Psoas muscle (tissue), 8 donors: ENCODE results near the gene FMOD. TPM values are rescaled to one million over a fixed set of nuclear protein-coding genes. Genes with fewer than 3 reads are reported as not detected.

Experiments used
- ATAC-seq, 4 donors: fragments of 200-7000 bp; cut with Tn5 transposase; one replicate each; pipeline ENCODE4 v1.9.1; 2020; ENCODE audit warnings: moderate library complexity in 3 of 4, mild to moderate bottlenecking in 2 of 4
- DNase-seq, 2 donors: peaks; one replicate each; pipeline ENCODE4 v3.0.0-alpha.2; 2020
- H3K27ac ChIP-seq: fragments of 200-600 bp; one replicate; pipeline ENCODE4 v1.8.0; 2022
- H3K27me3 ChIP-seq, 3 donors: fragments of 200-600 bp in 1 of 3; one replicate each; pipeline versions ENCODE4 v1.6.1 to v1.8.0; 2013 to 2022; ENCODE audit warnings: low read length in 2 of 3, mild to moderate bottlenecking in 2 of 3, moderate library complexity in 1 of 3; ENCODE audit not compliant: insufficient read depth in 3 of 3
- H3K36me3 ChIP-seq, 2 donors: fragments of 200-600 bp in 1 of 2; one replicate each; pipeline versions ENCODE4 v1.6.1 to v1.8.0; 2013 to 2022; ENCODE audit warnings: low read depth in 1 of 2, mild to moderate bottlenecking in 1 of 2, moderate library complexity in 1 of 2; ENCODE audit not compliant: insufficient read depth in 1 of 2
- H3K4me1 ChIP-seq: fragments of 200-600 bp; one replicate; pipeline ENCODE4 v1.8.0; 2022
- H3K4me3 ChIP-seq: fragments of 200-600 bp; one replicate; pipeline ENCODE4 v1.8.0; 2022; ENCODE audit warnings: mild to moderate bottlenecking
- H3K9me3 ChIP-seq: fragments of 200-600 bp; one replicate; pipeline ENCODE4 v1.8.0; 2022
- CTCF ChIP-seq: fragments of 200-600 bp; IDR thresholded peaks from one replicate; pipeline ENCODE4 v1.8.0; 2022; ENCODE audit warnings: antibody characterized with exemption
- WGBS, 3 donors: extraction: QIAGEN DNeasy Blood & Tissue Kit; methylation state at CpG; one replicate each; pipeline versions ENCODE4 v1.1.6 to v1.1.7; 2013; 5-methylcytosine and 5-hydroxymethylcytosine counted together
- intact Hi-C, 2 donors: fragments of 100-400 bp; cut with DNase I; formaldehyde crosslinking; loops; one replicate each; pipeline versions ENCODE4 v1.11.0 to v1.14.2; 2022
- polyA plus RNA-seq, 3 donors: library from polyadenylated mRNA; stranded (reverse); fragments of 200-250 nt; gene quantifications; one replicate each; pipeline ENCODE4 v1.2.3, GENCODE V29; 2013
- total RNA-seq, 4 donors: library from RNA; stranded (reverse); fragmentation: NEBNext Ultra II Directional in 2 of 4; extraction: Animal tissue kit (Norgen Biotek cat#: 25700) in 2 of 4; gene quantifications; one replicate each; pipeline versions ENCODE4 v1.2.1 to v1.2.4, GENCODE V29; 2021 to 2023
- donor health status: healthy with polysubstance abuse.
- donor health status: DM: no; HTN: no; CAD: no; lungs with moderate emphysema.
- donor health status: Bipolar disorder and iron deficiency.
- donor health status: healthy.
- donor health status: DM: yes; HTN: yes; CAD: no.
- donor health status: DM: no; HTN: no; CAD: no.
- donor health status: DM: no; HTN: no; CAD: no.
- donor health status: DM: yes; HTN: yes; CAD: no.

The FMOD gene
- total and polyA plus RNA-seq, 7 donors, result 3.0 to 9.6 (median 4.6) TPM

GRCh38 chr1:203388683-203389082 lies 37.8 kb upstream of the FMOD start:
- H3K9me3 ChIP-seq, result no peaks in the 10 kb centered on the region
- 74 to 79% (median 78%) methylated on average over 3 of the region's 3 CpGs for WGBS, 3 donors
- no peak overlapping the region for H3K4me3 ChIP-seq
- DNase-seq, result no peak
- no peak for TF ChIP-seq CTCF
- no peaks in the 10 kb centered on the region for H3K36me3 ChIP-seq
- peaks cover 0 to 2% (median 0%) of the 10 kb centered on the region in 3 donors for H3K27me3 ChIP-seq
- H3K27ac ChIP-seq, result no peak overlapping the region
- no peak for ATAC-seq
- intact Hi-C loops, result no loop called here
- H3K4me1 ChIP-seq, result no peaks in the 10 kb centered on the region

GRCh38 chr1:203382026-203382425 lies 31.1 kb upstream of the FMOD start:
- intact Hi-C loops, result no loop called here
- H3K27me3 ChIP-seq, result peaks cover 0 to 3% (median 0%) of the 10 kb centered on the region in 3 donors
- WGBS, 3 donors, result 39 to 89% (median 67%) methylated on average over 1 of the region's 1 CpG
- no peak for ATAC-seq
- H3K9me3 ChIP-seq, result no peaks in the 10 kb centered on the region
- H3K4me3 ChIP-seq, result no peak overlapping the region
- DNase-seq, result no peak
- H3K36me3 ChIP-seq, result no peaks in the 10 kb centered on the region
- TF ChIP-seq CTCF, result no peak
- H3K4me1 ChIP-seq, result peaks cover 4% of the 10 kb centered on the region
- H3K27ac ChIP-seq, result no peak overlapping the region

DNA sequence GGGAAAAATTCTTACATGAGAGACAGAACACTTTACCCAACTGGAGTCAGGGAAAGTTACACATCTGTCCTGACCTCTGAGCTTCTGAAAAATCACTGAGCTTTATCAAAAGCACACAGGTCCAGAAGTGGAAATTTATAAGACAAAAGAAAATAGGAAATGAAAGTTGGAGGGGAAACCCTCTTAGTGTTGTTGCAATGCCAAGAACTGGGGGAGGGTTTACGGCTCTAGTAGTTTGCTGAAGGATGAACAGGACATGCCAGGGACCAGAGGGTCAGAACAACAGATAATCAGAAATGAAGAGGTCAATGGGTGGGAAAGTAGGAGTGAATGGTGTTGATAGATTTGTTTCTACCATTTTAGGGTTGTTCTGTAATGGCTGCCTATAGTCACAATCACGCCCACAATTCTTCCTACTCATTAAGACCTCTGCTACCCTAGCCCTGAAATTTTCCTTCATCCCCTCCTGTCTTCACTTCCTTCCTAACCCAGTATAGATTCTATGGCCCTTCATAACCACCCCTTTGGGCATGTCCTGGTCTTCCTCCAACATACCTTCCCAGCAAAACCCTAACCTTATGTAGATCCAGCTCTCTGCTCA lies 30.3 kb upstream of the FMOD start:
- 81 to 87% (median 82%) methylated on average over 2 of the region's 2 CpGs for WGBS, 3 donors
- intact Hi-C loops, result no loop called here
- Histone ChIP-seq H3K9me3 (no peaks in the 10 kb centered on the region), H3K4me1 (peaks cover 4% of the 10 kb centered on the region), H3K36me3 (no peaks in the 10 kb centered on the region), H3K4me3 (no peak overlapping the region), H3K27me3 (peaks cover 0 to 3% (median 0%) of the 10 kb centered on the region in 3 donors), H3K27ac (no peak overlapping the region)
- TF ChIP-seq CTCF, result no peak
- no peak for DNase-seq
- ATAC-seq, result no peak

- no peak overlapping the region for H3K27ac ChIP-seq
- intact Hi-C loops, result no loop called here
- DNase-seq, result no peak
- no peak overlapping the region for H3K4me3 ChIP-seq
- no peaks in the 10 kb centered on the region for H3K9me3 ChIP-seq
- whole genome bisulfite sequencing, 3 donors, result 63 to 81% (median 73%) methylated on average over 4 of the region's 4 CpGs
- H3K36me3 ChIP-seq, result no peaks in the 10 kb centered on the region
- peaks cover 4% of the 10 kb centered on the region for H3K4me1 ChIP-seq
- H3K27me3 ChIP-seq, result peaks cover 0 to 3% (median 0%) of the 10 kb centered on the region in 3 donors
- ATAC-seq, result no peak
- no peak for TF ChIP-seq CTCF
Observed at GRCh38 chr1:203380420-203381150, 29.7 kb upstream of the FMOD start.
